Spleen (tissue), 7 donors: ENCODE results near the gene SEMA5A.

Experiments
- CTCF ChIP-seq, 11 experiments: fragments of 200-600 bp in 7 of 11; fragments of 450-650 bp in 4 of 11; sonication (generic) in 4 of 11; IDR thresholded peaks in 8 of 11; conservative IDR thresholded peaks in 3 of 11; 1 replicate in 7 of 11; 2 replicates in 4 of 11; pipeline versions ENCODE4 v1.4.0 to v1.8.0; 2016 to 2021; ENCODE audit warnings: antibody characterized with exemption in 11 of 11, inconsistent platforms in 4 of 11, mild to moderate bottlenecking in 1 of 11
- POLR2A ChIP-seq, 3 donors: fragments of 450-650 bp; IDR thresholded peaks; one replicate each; pipeline ENCODE4 v1.5.1; 2017; ENCODE audit warnings: antibody characterized with exemption in 3 of 3, mild to moderate bottlenecking in 1 of 3
- donor health status: DM: no; HTN: no; CAD: no; lungs with moderate emphysema.
- donor health status: DM: no; HTN: no; CAD: no.
- donor health status: DM: no; HTN: no; CAD: no.

GRCh38 chr5:9009931-9010651, 535.8 kb downstream of the SEMA5A start:
- TF ChIP-seq CTCF (IDR thresholded peaks at IDR 0.05 in 8 of 11, conservative IDR thresholded peaks at IDR 0.05 in 3 of 11) (no peak), POLR2A (IDR thresholded peaks at IDR 0.05) (no peak)
